Measurements from ENCODE around the gene HMGCL.

GRCh38 chr1:23774174-23774880 is 50.9 kb downstream of the HMGCL start:
- TF ChIP-seq CTCF (IDR thresholded peaks at IDR 0.05) (no peak), POLR2A (IDR thresholded peaks at IDR 0.05) (no peak)
